Lower leg skin (tissue), 3 donors: ENCODE data around the gene GRAMD2A.

Experiments used
- POLR2A ChIP-seq, 2 donors: fragments of 450-650 bp; IDR thresholded peaks; one replicate each; pipeline ENCODE4 v1.6.1; 2016 to 2017; ENCODE audit warnings: antibody characterized with exemption in 2 of 2, mild to moderate bottlenecking in 1 of 2, moderate library complexity in 1 of 2
- TF ChIP-seq, protein P1 (sequence below), 3 donors: fragments of 450-650 bp; IDR thresholded peaks; one replicate each; pipeline ENCODE4 v1.5.1; 2016; ENCODE audit warnings: antibody characterized with exemption in 3 of 3, mild to moderate bottlenecking in 3 of 3, moderate library complexity in 2 of 3

DNA sequence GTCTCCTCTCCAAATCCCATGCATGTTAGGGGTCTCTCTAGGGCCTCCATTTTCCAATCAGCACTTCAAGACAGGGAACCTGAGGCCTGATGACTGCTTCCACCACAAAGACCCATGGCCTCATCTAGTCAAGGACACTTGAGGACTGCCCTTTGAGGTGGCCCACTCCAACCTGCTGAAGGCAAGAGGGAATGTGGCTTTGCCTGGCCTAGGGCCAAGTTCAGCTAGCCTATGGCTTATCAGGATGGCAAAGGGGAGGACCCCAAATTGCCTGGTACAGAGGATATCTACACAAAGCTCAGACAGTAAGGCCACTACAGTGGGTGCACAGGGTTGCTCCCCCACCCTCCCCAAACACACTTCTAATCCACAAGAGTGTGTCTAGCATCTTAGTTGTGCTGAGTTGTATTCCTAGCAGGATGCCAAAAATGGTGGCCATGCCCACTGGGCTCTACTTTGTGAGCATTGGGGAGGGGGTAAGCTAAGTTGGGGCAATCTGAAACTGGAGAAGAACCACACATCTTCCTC lies 10.0 kb upstream of the GRAMD2A start:
- TF ChIP-seq POLR2A (IDR thresholded peaks at IDR 0.05), result no peak
- TF ChIP-seq, protein P1, sequence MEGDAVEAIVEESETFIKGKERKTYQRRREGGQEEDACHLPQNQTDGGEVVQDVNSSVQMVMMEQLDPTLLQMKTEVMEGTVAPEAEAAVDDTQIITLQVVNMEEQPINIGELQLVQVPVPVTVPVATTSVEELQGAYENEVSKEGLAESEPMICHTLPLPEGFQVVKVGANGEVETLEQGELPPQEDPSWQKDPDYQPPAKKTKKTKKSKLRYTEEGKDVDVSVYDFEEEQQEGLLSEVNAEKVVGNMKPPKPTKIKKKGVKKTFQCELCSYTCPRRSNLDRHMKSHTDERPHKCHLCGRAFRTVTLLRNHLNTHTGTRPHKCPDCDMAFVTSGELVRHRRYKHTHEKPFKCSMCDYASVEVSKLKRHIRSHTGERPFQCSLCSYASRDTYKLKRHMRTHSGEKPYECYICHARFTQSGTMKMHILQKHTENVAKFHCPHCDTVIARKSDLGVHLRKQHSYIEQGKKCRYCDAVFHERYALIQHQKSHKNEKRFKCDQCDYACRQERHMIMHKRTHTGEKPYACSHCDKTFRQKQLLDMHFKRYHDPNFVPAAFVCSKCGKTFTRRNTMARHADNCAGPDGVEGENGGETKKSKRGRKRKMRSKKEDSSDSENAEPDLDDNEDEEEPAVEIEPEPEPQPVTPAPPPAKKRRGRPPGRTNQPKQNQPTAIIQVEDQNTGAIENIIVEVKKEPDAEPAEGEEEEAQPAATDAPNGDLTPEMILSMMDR (IDR thresholded peaks at IDR 0.05), result no peak
